GM18505 (cell line): ENCODE data around the gene TRIM14.

Experiments
- ATAC-seq: cut with Tn5 transposase; IDR thresholded peaks from one replicate; pipeline ENCODE4 v1.9.1; 2021; ENCODE audit not compliant: unreplicated experiment
- POLR2A ChIP-seq: IDR thresholded peaks from 4 replicates; pipeline ENCODE4 v1.6.1; 2011; ENCODE audit warnings: borderline replicate concordance; ENCODE audit not compliant: insufficient read depth, insufficient read length; ENCODE audit errors: extremely low read depth

TRIM14 gene

DNA sequence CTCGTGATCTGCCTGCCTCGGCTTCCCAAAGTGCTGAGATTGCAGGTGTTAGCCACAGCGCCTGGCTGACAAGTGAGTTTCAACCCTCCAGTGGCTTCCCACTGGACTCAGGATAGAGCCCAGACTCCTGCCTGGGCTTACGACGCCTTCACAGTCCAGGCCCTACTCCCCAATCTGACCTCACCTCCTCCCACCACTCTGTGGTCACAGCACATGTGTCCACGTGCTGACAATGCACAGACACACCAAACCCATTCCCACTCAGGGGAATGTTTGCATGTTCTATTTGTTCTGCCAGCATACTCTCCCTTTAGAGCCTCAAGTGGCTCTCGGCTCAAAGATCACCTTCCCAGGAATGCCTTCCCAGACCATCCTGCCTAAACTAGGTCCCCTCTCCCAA is 31.1 kb upstream of the TRIM14 start:
- ATAC-seq = no peak
- no peak for TF ChIP-seq POLR2A

- ATAC-seq = no peak
- no peak for TF ChIP-seq POLR2A
Observed at GRCh38 chr9:98149422-98149821, 30.4 kb upstream of the TRIM14 start.

- TF ChIP-seq POLR2A = no peak
- ATAC-seq = no peak
Observed at GRCh38 chr9:98148486-98148885, 29.5 kb upstream of the TRIM14 start.

GRCh38 chr9:98147582-98147981 is 28.6 kb upstream of the TRIM14 start:
- ATAC-seq = no peak

DNA sequence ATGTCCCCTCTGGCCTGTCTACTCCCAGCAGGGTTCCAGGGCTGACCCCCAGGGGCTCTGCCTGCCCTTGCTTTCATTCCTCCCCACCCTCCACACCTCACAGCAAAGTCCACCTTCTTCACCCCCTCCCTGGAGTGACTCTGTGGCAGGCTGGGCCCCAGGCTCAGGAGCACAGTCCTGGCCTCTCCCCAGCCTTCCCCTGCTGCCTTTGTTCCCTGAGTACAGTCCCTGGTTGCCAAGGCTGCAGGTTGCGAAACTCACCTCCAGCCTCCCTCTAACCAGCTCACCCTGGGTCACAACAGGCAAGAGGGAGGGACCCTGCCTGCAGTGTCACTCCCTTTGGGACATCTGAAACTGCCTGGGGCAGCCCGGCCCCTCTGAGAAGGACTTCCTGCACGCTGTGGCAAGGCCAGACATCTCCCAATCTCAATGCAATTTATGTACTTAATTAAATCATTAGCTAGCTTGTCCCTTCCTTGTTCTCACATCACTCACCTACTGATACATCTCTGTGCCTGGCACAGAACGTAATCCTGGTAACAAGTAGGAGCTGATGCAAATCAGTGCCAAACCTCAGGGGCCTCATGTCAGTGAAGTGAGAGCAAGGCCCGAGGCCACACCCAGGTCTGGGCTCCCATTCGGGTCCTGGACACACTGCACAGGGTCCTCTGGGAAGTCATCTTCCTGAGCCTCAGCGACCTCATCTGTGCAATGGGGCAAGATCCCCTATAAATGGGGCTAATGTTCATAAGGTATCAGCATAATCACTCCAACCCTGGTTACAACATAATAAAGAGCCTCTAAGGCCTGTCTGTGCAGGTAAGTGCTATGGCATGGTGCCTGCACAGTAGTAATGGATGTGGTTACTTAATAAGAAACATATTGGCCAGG is 27.3 kb upstream of the TRIM14 start:
- no peak for ATAC-seq
- no peak for TF ChIP-seq POLR2A

More at GRCh38 chr9:98147582-98147981, 28.6 kb upstream of the TRIM14 start:
- TF ChIP-seq POLR2A = no peak

GRCh38 chr9:98144631-98145030 is 25.6 kb upstream of the TRIM14 start:
- no peak for ATAC-seq

GRCh38 chr9:98144076-98144475 is 25.1 kb upstream of the TRIM14 start:
- ATAC-seq = no peak
- no peak for TF ChIP-seq POLR2A

More at GRCh38 chr9:98144631-98145030, 25.6 kb upstream of the TRIM14 start:
- no peak for TF ChIP-seq POLR2A

DNA sequence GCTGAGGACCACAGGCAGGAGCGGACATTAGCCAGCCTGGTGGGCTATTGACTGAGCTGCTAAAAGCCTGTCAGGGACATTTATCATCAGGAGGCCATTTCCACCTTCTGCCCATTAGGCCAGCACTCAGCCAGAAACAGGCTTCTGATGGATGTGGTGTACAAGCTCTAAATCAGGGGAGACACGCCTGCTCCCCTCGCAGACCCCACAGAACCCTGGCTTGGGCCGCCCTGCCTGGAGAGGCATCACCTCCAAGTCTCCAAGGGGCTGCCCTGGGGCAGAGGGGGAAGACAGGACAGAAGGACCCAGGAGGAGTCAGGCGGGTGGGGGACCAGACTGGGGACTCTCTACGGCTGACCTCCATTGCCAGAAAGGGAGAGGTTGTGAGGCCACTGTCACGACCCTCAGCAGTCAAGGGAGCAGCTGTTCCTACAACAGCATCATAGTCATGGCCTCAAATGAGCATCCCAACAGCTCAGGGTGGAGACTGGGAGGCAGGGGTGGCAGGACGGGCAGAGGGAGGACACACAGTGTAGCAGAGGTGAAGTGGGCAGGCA is 24.0 kb upstream of the TRIM14 start:
- ATAC-seq = no peak
- no peak for TF ChIP-seq POLR2A

DNA sequence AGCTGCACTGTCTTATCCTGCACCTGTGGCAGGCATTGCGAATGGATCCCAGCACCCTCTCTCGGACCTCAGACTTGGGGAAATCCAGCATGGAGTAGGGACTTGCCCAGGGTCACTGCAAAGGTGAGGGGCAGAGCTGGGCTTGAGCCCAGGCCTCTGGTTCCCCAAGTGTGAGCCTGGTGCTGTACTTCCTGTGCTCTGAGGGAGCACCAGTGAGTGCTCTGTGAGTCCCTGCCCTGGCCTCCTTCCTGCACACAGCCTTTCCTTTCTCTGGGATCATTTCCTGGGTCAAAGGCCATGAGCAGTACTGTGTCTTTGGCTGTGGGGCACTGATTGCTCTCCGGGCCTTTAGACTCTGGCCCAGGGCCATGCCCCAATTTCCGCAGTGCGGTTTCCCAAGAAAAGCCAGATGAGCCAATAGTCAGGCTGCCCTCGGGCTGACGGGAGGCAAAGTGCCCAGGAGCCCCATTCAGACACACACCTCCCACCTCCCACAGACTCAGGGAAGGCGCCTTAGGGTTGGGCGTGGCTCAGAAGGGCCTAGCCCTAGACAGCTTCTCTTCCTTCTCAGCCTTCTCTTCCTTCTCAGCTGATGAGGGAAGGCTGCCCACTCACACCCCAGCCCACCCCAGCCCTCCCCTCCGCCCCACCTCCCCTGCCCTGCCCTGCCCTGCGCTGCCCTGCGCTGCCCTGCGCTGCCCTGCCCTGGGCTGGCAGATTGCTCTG is 23.3 kb upstream of the TRIM14 start:
- no peak for ATAC-seq
- no peak for TF ChIP-seq POLR2A

DNA sequence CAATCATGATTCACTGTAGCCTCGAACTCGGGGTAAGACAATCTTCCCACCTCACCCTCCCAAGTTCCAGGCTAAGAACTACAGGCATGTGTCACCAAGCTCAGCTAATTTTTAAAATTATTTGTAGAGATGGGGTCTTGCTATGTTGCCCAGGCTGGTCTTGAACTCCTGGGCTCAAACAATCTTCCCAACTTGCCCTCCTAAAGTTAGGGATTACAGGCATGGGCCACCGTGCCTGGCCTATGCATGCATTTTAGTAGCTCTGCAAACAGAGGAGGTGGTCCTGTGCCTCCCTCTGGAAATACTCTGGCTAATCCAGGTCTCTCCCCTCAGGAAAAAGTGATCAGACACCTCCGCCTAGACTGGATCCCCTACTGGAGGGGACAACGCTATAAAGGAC is 21.5 kb upstream of the TRIM14 start:
- no peak for ATAC-seq
- TF ChIP-seq POLR2A = no peak

DNA sequence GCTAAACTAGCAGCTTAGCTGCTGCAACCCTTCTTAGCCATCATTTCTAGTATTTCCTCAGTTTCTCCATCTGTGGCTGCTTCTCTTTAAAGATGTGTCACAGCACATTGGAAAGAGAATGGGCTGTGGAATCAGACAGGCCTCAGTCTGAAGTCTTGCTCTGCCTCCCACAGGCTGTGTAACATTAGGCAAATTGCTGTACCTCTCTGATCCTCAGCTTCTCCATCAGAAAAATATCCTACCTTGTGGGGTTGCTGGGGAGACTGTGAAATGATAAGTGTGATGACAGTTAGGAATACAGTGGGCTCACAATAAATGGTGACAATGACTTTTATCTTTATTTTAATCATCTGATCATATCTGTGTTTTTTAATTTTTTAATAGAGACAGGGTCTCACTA is 17.5 kb upstream of the TRIM14 start:
- TF ChIP-seq POLR2A = no peak
- no peak for ATAC-seq

DNA sequence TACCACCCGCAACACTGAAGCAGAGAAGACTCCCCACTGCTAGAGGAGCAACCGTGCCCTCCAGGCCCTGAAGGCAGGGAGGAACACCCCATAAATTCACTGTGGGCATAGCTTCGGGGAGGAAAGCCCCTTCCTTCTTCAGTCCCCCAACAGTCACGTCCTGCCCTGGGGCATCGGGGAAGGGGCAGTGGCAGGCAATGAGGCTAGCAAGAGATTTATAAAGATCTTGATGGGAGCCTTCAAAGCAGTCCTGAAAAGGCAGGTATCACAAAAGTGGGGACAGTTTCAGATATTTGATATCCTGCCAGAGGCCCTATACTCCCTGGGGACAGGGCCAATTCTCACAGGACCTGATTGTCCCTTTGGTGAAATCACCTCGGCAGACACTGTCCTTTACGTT is 16.9 kb upstream of the TRIM14 start:
- no peak for ATAC-seq
- no peak for TF ChIP-seq POLR2A

DNA sequence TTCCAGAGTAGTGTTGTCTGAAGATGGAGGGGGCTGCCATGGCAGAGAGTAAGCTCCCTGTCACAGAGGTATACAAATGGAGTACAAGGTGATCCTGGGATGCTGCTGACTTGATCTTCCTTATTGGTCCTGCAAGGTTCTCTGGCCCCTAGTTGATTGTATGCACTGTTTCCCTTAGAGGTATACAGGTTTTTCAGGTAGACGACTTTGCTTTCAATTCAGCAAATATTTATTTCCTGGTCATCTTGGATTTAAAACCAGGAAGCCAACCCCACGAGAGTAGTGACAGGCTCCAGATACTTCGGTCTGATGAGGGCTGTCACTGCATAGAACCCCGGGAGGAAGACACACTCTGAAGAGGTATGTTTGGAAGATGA is 16.5 kb upstream of the TRIM14 start:
- no peak for TF ChIP-seq POLR2A
- ATAC-seq = no peak

DNA sequence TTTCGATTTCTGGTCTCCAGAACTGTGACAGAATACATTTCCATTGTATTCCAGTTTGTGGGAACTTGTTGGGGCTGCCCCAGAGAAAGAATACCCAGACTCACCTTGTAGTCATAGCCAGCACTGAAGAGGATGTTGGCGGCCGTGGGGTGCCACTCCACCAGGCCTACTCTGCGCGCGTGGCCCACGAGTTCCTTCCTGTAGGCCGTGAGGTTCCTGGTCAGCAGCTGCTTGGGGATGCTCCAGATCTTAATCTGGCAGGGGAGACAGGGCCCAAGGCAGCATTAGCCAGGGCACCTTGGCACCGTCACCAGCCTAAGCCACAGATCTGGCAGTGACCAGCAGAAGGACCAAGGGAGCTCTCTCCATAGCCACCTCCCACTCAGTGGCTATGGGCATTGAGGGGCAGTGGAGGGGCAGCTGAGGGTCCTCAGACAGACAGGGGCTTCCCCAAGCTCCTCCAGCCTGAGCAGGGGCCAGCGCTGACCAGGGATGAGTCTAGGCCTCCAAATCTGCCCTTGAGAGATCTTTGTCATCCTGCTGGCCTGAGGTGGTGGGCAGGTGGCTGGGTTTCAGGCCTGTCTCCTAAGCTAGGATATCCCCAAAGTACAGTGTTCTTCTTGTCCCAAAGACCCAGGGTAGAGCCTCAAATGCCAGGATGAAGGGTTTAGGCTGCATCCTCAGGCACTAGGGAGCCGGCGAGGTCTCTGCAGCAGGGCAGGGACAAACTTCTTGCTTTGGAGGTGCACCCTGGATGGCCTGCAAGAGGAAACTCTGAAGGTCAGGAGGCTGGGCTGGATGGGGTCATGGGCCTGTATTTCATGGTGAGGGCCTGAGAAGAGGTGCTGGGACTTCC is 15.9 kb upstream of the TRIM14 start:
- TF ChIP-seq POLR2A = no peak
- ATAC-seq = no peak
